ENCODE measurements around the gene IQSEC2. TPM values are rescaled to one million over a fixed set of nuclear protein-coding genes. Genes with fewer than 3 reads are reported as not detected.

The IQSEC2 gene
- total RNA-seq, 1 experiment from 2014 or later: 8.5 TPM

GRCh38 chrX:53251307-53251706 lies 30.1 kb downstream of the IQSEC2 start:
- H3K79me2 ChIP-seq (ENCODE audit: low read length): no peaks in the 10 kb centered on the region
- BruUV-seq (replicated peaks): no TSS peak
- no peaks in the 10 kb centered on the region for H4K20me1 ChIP-seq (ENCODE audit: low read length)
- no peak for DNase-seq
- H3K9ac ChIP-seq (ENCODE audit: low read length): no peak overlapping the region
- no peaks in the 10 kb centered on the region for H3K36me3 ChIP-seq (ENCODE audit: low read depth, low read length)
- ChIA-PET CTCF (interaction anchor here (0.6 kb wide), 1 partner anchor 33 kb away, joined by 3 read pairs; no protein-coding TSS in a partner anchor), POLR2A (ENCODE audit: unreplicated experiment) (no interaction called here)
- H3K27ac ChIP-seq (ENCODE audit: low read length): no peak overlapping the region
- H3K4me2 ChIP-seq (ENCODE audit: low read length): no peak overlapping the region
- H3K27me3 ChIP-seq (ENCODE audit: low read length): no peaks in the 10 kb centered on the region
- H3F3A ChIP-seq (ENCODE audit: low read length, unreplicated experiment): no peaks in the 10 kb centered on the region
- H3K4me1 ChIP-seq (ENCODE audit: insufficient read depth, low read length): no peaks in the 10 kb centered on the region; the same call in 1 of the 2 replicates
- no peak overlapping the region for H2AFZ ChIP-seq (ENCODE audit: low read length)
- H3K9me2 ChIP-seq (replicated peaks; ENCODE audit: low read length): no peaks in the 10 kb centered on the region
- no peak for ATAC-seq
- H3K9me3 ChIP-seq (ENCODE audit: low read length): no peaks in the 10 kb centered on the region
- TF ChIP-seq EZH2 (IDR thresholded peaks at IDR 0.05; ENCODE audit: low read length, unreplicated experiment) (no peak), CTCF (conservative IDR thresholded peaks at IDR 0.05; ENCODE audit: low read depth, low read length) (no peak), EZH2phosphoT487 (IDR thresholded peaks at IDR 0.05; ENCODE audit: borderline replicate concordance, low read length) (no peak)
- H3K4me3 ChIP-seq (ENCODE audit: low read length): no peak overlapping the region
- intact Hi-C loops (cut with micrococcal nuclease): no loop called here

- CTCF ChIA-PET: no interaction called here
Observed at GRCh38 chrX:53250556-53250955, 30.8 kb downstream of the IQSEC2 start.

More at GRCh38 chrX:53250556-53250955, 30.8 kb downstream of the IQSEC2 start:
- TSS peak; percentile 54 for BruUV-seq (replicated peaks)
- Histone ChIP-seq H3K27me3 (ENCODE audit: low read length) (no peaks in the 10 kb centered on the region), H4K20me1 (ENCODE audit: low read length) (no peaks in the 10 kb centered on the region), H3K9me2 (replicated peaks; ENCODE audit: low read length) (no peaks in the 10 kb centered on the region), H3K79me2 (ENCODE audit: low read length) (no peaks in the 10 kb centered on the region), H3K36me3 (ENCODE audit: low read depth, low read length) (no peaks in the 10 kb centered on the region), H3K4me3 (ENCODE audit: low read length) (no peak overlapping the region), H3F3A (ENCODE audit: low read length, unreplicated experiment) (no peaks in the 10 kb centered on the region), H3K9ac (ENCODE audit: low read length) (no peak overlapping the region), H3K27ac (ENCODE audit: low read length) (no peak overlapping the region), H3K4me2 (ENCODE audit: low read length) (no peak overlapping the region), H3K4me1 (ENCODE audit: insufficient read depth, low read length) (no peaks in the 10 kb centered on the region; the same call in 1 of the 2 replicates), H3K9me3 (ENCODE audit: low read length) (no peaks in the 10 kb centered on the region), H2AFZ (ENCODE audit: low read length) (no peak overlapping the region)
- ATAC-seq (no peak), DNase-seq (no peak)
- intact Hi-C loops (cut with micrococcal nuclease): no loop called here
- no peak for TF ChIP-seq CTCF (conservative IDR thresholded peaks at IDR 0.05; ENCODE audit: low read depth, low read length)
- TF ChIP-seq EZH2 (IDR thresholded peaks at IDR 0.05; ENCODE audit: low read length, unreplicated experiment): no peak
- no peak for TF ChIP-seq EZH2phosphoT487 (IDR thresholded peaks at IDR 0.05; ENCODE audit: borderline replicate concordance, low read length)
- POLR2A ChIA-PET (ENCODE audit: unreplicated experiment): interaction anchor here (0.6 kb wide), 1 partner anchor 435 kb away, joined by 3 read pairs; no protein-coding TSS in a partner anchor
